B cell (primary cell): ENCODE data around the gene PAIP2.

Experiments
- CTCF ChIP-seq: fragments of 200-600 bp; IDR thresholded peaks from one replicate; pipeline ENCODE4 v1.8.0; 2022; ENCODE audit warnings: antibody characterized with exemption, mild to moderate bottlenecking
- EZH2 ChIP-seq: IDR thresholded peaks from 2 replicates; pipeline ENCODE4 v1.6.1; 2012; ENCODE audit warnings: borderline replicate concordance, low read depth, mild to moderate bottlenecking, moderate library complexity, low read length; ENCODE audit not compliant: insufficient read depth, poor library complexity, severe bottlenecking

GRCh38 chr5:139392678-139393496 is 51.2 kb downstream of the PAIP2 start:
- TF ChIP-seq CTCF (peak; percentile 94), EZH2 (no peak)
